OCI-LY3 (cell line): Measurements from ENCODE around the gene BCR.

Source experiments
- H2AFZ ChIP-seq: fragments of 200-600, 300-600 bp; shearing (Covaris generic); 2 replicates; pipeline ENCODE4 v1.6.0; 2014; ENCODE audit warnings: antibody characterized with exemption, low read depth, low read length
- H3K27ac ChIP-seq: fragments of 200-600, 300-600 bp; sonication (generic); 2 replicates; pipeline ENCODE4 v1.5.1; 2014; ENCODE audit warnings: mild to moderate bottlenecking, low read length, moderate library complexity, mixed read lengths
- H3K27me3 ChIP-seq: fragments of 200-600, 300-600 bp; sonication (generic); 2 replicates; pipeline ENCODE4 v1.6.1; 2014; ENCODE audit warnings: low read depth, low read length, mixed read lengths
- H3K36me3 ChIP-seq: fragments of 200-600, 300-600 bp; sonication (generic); replicated peaks from 2 replicates; pipeline ENCODE3; 2014; ENCODE audit warnings: low read depth, low read length, mixed read lengths
- H3K4me1 ChIP-seq: fragments of 300-600, 200-600 bp; sonication (generic); 2 replicates; pipeline ENCODE4 v1.6.1; 2014; ENCODE audit warnings: low read length, mixed read lengths
- H3K4me2 ChIP-seq: fragments of 200-600, 300-600 bp; sonication (generic); 2 replicates; pipeline ENCODE4 v1.6.1; 2014; ENCODE audit warnings: low read length, mixed read lengths
- H3K4me3 ChIP-seq: fragments of 300-600, 200-600 bp; sonication (generic); 2 replicates; pipeline ENCODE4 v1.5.1; 2014; ENCODE audit warnings: antibody characterized with exemption, mild to moderate bottlenecking, low read length, moderate library complexity
- H3K79me2 ChIP-seq: fragments of 300-600, 200-600 bp; shearing (Covaris generic); 2 replicates; pipeline ENCODE4 v1.6.1; 2014; ENCODE audit warnings: mild to moderate bottlenecking, low read length, mixed read lengths
- H3K9ac ChIP-seq: fragments of 300-600, 200-600 bp; shearing (Covaris generic); 2 replicates; pipeline ENCODE4 v1.6.0; 2014; ENCODE audit warnings: mild to moderate bottlenecking, low read length, moderate library complexity
- H3K9me3 ChIP-seq: fragments of 200-600, 300-600 bp; shearing (Covaris generic); 2 replicates; pipeline ENCODE4 v1.6.1; 2014; ENCODE audit warnings: low read length, mixed read lengths; ENCODE audit not compliant: insufficient read depth
- H4K20me1 ChIP-seq: fragments of 200-600, 300-600 bp; sonication (generic); 2 replicates; pipeline ENCODE4 v1.6.1; 2016; ENCODE audit warnings: low read length, mixed read lengths; ENCODE audit not compliant: insufficient read depth
- EZH2phosphoT487 ChIP-seq: fragments of 200-600 bp; shearing (Covaris generic); IDR thresholded peaks from 2 replicates; pipeline ENCODE4 v1.6.1; 2018; ENCODE audit warnings: antibody characterized with exemption, mixed run types, low read depth
- TF ChIP-seq, protein P1 (sequence below): fragments of 200-600, 300-600 bp; sonication (generic); IDR thresholded peaks from 2 replicates; pipeline ENCODE4 v1.5.1; 2014; ENCODE audit warnings: antibody characterized with exemption, low read length, low read depth

The BCR gene

DNA sequence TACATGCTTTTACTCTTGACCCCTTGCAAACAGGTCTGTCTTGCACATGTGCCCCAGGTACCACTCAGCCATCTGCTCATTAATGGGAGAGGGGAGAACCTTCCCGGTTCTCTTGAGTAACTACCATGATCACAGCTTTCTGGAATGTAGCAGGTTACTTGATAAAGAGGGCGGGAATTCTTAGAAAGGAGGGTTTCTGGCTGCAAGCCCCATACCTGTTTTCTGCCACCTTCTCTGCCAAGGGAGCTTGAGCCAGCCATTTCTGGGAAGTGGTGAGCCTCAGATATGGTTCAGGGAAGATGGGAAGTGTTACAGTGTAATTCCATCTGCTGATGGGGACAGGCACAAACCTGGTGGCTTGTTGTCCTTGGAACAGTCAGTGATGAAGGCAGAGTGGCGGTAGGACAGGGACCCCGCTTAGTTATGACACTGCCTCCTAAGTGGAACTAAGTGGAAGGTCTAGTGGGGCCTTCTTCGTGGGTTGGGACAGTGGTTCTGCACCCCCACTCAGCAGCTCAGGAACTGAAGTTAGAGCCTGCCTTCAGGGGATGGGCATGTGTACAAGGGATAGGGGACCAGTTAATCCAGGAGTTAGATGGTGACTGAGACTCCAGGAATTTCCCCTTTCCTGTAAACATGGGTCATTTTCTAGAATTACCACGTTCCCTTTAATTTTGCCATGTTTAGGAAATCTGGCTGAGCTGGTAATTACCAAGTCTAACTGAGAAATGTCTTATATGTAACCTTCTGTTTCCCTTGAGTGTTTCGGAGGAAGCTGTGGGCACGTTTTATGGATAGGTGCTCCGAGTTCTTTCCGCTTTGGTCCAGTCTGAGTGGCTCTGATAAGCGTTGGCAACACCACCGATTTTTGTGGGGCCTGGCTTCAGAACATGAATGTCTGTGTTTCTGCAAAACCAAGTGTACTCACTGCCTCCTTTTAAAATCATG is 35.3 kb downstream of the BCR start:
- TF ChIP-seq EZH2phosphoT487 = no peak
- Histone ChIP-seq H3K27me3 (peaks cover 10% of the 10 kb centered on the region), H3K9me3 (no peaks in the 10 kb centered on the region), H2AFZ (no peak overlapping the region), H3K4me1 (peaks cover 20% of the 10 kb centered on the region), H3K4me3 (no peak overlapping the region), H3K9ac (no peak overlapping the region), H3K4me2 (no peak overlapping the region), H3K27ac (no peak overlapping the region), H3K79me2 (no peaks in the 10 kb centered on the region), H4K20me1 (peaks cover 10% of the 10 kb centered on the region), H3K36me3 (no peaks in the 10 kb centered on the region)

DNA sequence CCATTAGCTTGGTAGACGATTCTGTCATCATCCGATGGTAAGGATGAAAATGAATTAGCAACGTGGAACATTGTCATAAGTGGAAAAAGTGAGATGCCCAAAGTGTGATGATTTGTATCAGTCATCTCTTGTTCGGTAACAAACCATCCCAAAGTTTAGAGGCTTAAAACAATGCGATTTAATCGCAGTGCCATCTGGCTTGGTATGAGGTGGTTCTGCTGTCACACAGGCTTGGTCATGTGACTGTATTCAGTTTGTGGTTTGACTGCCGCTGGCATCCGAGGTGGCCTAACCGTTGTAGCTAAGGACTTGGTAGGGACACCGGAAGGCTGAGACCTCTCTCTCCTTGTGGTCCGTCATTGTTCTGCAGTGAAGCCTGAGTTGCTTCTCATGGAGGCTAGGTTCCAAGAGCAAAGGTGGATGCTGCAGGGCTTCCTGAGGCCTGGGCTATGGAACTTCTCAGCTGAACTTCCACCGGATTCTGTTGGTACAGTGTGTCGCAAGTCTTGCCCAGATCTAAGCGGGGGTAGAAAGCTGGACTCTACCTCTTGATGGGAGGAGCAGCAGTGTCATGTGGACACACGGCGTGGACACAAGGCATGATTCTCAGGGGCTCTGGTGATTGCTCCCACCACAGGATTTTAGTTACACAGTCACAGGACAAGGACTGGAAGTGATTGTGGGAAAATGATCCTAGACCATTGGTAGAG is 36.3 kb downstream of the BCR start:
- no peak overlapping the region for H3K9ac ChIP-seq
- TF ChIP-seq EZH2phosphoT487 = no peak
- TF ChIP-seq, protein P1, sequence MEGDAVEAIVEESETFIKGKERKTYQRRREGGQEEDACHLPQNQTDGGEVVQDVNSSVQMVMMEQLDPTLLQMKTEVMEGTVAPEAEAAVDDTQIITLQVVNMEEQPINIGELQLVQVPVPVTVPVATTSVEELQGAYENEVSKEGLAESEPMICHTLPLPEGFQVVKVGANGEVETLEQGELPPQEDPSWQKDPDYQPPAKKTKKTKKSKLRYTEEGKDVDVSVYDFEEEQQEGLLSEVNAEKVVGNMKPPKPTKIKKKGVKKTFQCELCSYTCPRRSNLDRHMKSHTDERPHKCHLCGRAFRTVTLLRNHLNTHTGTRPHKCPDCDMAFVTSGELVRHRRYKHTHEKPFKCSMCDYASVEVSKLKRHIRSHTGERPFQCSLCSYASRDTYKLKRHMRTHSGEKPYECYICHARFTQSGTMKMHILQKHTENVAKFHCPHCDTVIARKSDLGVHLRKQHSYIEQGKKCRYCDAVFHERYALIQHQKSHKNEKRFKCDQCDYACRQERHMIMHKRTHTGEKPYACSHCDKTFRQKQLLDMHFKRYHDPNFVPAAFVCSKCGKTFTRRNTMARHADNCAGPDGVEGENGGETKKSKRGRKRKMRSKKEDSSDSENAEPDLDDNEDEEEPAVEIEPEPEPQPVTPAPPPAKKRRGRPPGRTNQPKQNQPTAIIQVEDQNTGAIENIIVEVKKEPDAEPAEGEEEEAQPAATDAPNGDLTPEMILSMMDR = no peak
- no peaks in the 10 kb centered on the region for H3K79me2 ChIP-seq
- no peak overlapping the region for H2AFZ ChIP-seq
- H3K36me3 ChIP-seq = no peaks in the 10 kb centered on the region
- peaks cover 10% of the 10 kb centered on the region for H4K20me1 ChIP-seq
- H3K27me3 ChIP-seq = peaks cover 10% of the 10 kb centered on the region
- peaks cover 29% of the 10 kb centered on the region for H3K4me1 ChIP-seq
- H3K4me2 ChIP-seq = no peak overlapping the region
- H3K27ac ChIP-seq = no peak overlapping the region
- H3K4me3 ChIP-seq = no peak overlapping the region
- no peaks in the 10 kb centered on the region for H3K9me3 ChIP-seq

DNA sequence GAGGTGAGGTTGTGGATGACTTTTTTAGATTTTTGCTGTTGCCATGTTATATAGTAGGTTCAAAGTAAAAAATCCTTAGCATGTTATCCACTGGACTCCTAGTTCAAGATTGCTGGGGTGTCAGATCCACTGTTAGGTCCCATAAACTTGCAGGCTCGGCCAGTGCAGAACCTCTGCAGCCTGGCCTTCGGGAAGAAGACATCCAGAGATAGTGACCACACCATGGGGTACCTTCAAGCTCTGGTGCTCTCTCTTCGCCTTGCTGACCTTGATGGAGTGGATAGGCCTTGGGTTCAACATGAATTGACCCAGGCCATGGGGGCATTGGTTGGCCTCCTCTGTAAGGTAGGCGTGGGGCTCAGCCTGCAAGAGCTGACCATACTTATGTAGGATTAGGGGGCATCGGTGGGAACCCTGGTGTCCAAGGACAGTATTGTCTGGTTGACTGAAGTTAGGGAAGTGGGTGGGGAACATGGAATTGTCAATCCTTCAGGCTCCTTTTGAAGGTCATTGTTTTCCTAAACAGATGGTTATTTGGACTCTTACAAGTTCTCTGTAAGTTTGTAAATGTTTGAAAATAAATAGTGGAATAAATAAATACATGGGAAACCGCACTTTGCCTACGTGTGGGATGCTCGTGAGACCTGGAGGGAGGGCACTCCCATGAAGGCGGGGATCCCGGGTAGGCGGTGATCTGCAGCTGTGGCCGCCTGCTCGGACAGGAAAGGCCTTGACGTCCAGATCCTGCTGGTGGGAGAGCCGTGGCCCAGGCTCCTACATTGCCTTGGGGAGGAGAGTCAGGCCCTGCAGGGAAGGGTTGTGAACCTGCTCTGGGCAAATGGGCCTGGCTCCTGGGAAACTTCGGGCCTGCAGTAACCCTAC is 37.1 kb downstream of the BCR start:
- no peak overlapping the region for H2AFZ ChIP-seq
- H3K36me3 ChIP-seq = no peaks in the 10 kb centered on the region
- no peak overlapping the region for H3K27ac ChIP-seq
- peaks cover 10% of the 10 kb centered on the region for H4K20me1 ChIP-seq
- TF ChIP-seq, protein P1 = no peak
- no peak for TF ChIP-seq EZH2phosphoT487
- H3K4me1 ChIP-seq = peaks cover 29% of the 10 kb centered on the region
- H3K4me2 ChIP-seq = no peak overlapping the region
- H3K79me2 ChIP-seq = no peaks in the 10 kb centered on the region
- no peaks in the 10 kb centered on the region for H3K9me3 ChIP-seq
- H3K9ac ChIP-seq = no peak overlapping the region
- no peak overlapping the region for H3K4me3 ChIP-seq
- H3K27me3 ChIP-seq = peaks cover 10% of the 10 kb centered on the region

DNA sequence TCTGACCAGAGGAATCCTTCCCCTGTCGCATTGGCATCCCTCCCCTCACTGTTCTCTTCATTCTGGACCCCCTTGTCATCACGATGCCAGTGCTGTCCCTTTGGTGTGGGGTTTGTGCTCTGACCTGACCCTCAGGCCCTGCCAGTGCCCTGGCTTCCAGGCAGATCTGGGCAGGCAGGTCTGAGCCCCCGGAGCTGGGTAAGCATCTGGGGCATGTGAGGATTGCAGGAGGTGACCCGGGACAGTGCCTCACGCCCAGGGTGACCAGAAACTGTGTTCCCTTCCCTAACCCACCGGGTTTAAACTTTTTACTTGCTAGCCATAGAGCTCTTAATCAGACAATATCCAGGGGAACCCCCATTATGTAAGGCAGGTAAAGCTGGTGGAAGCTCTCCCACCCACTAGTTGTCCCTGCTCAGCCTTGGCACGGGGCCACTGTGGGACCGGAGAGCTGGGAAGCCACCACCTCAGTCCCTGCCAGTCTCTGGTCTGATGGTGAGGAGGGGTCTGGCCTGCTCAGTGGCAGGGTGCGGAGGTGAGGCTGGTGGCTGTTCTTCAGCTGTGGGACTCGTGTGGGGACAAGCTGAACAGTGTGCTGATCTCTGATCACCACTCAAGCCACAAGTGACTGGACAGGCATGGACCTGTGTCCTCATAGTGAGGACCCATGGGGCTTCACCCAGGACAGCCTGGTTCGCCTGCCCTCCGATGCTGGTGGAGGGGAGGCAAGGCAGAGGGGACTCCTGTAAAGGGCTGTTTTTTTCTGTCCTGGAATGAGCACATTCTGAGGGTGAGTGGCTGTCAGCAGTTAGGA is 38.0 kb downstream of the BCR start:
- TF ChIP-seq, protein P1 = no peak
- H4K20me1 ChIP-seq = peaks cover 10% of the 10 kb centered on the region
- no peak overlapping the region for H2AFZ ChIP-seq
- no peak overlapping the region for H3K4me3 ChIP-seq
- H3K9me3 ChIP-seq = no peaks in the 10 kb centered on the region
- no peak overlapping the region for H3K27ac ChIP-seq
- H3K4me1 ChIP-seq = peaks cover 26% of the 10 kb centered on the region
- H3K9ac ChIP-seq = no peak overlapping the region
- no peak overlapping the region for H3K4me2 ChIP-seq
- H3K36me3 ChIP-seq = no peaks in the 10 kb centered on the region
- peaks cover 10% of the 10 kb centered on the region for H3K27me3 ChIP-seq
- H3K79me2 ChIP-seq = no peaks in the 10 kb centered on the region
